Trophoblast cell (in vitro differentiated cells and primary cell): ENCODE results near the gene TMEM38A.
A peak's percentile ranks its signal among the peaks of the same experiment; 100 is the strongest.

Source experiments
- DNase-seq, 2 donors: peaks; one replicate each; pipeline ENCODE4 v3.0.0-alpha.2; 2016
- H2AFZ ChIP-seq: 2 replicates; pipeline ENCODE4 v1.6.1; 2013; ENCODE audit warnings: low read length, moderate library complexity, mild to moderate bottlenecking; ENCODE audit not compliant: insufficient read depth, poor library complexity
- H2AK5ac ChIP-seq: 2 replicates; pipeline ENCODE4 v1.6.1; 2013; ENCODE audit warnings: mild to moderate bottlenecking, low read length
- H2BK120ac ChIP-seq: 2 replicates; pipeline ENCODE4 v1.6.1; 2013; ENCODE audit warnings: low read length, mild to moderate bottlenecking, moderate library complexity; ENCODE audit not compliant: insufficient read depth, poor library complexity
- H2BK12ac ChIP-seq: 2 replicates; pipeline ENCODE4 v1.6.1; 2013; ENCODE audit warnings: mild to moderate bottlenecking, low read length, moderate library complexity
- H2BK5ac ChIP-seq: 2 replicates; pipeline ENCODE4 v1.6.1; 2013; ENCODE audit warnings: low read length, low read depth, moderate library complexity, mild to moderate bottlenecking; ENCODE audit not compliant: poor library complexity
- H3K14ac ChIP-seq: 2 replicates; pipeline ENCODE4 v1.6.1; 2013; ENCODE audit warnings: mild to moderate bottlenecking, low read length
- H3K18ac ChIP-seq: 2 replicates; pipeline ENCODE4 v1.6.1; 2013; ENCODE audit warnings: mild to moderate bottlenecking, low read length
- H3K23ac ChIP-seq: 2 replicates; pipeline ENCODE4 v1.6.1; 2013; ENCODE audit warnings: low read length
- H3K27ac ChIP-seq: 2 replicates; pipeline ENCODE4 v1.5.1; 2013; ENCODE audit warnings: low read depth, mild to moderate bottlenecking, inconsistent platforms, low read length, moderate library complexity
- H3K27me3 ChIP-seq: 2 replicates; pipeline ENCODE4 v1.6.1; 2013; ENCODE audit warnings: inconsistent platforms, mild to moderate bottlenecking, low read length, moderate library complexity; ENCODE audit not compliant: insufficient read depth
- H3K36me3 ChIP-seq, 2 experiments: 1 replicate in 1 of 2; 2 replicates in 1 of 2; pipeline ENCODE4 v1.6.1; 2013; ENCODE audit warnings: low read length in 2 of 2, mild to moderate bottlenecking in 2 of 2, moderate library complexity in 1 of 2; ENCODE audit not compliant: insufficient read depth in 2 of 2, control insufficient read depth in 1 of 2
- H3K4ac ChIP-seq: 2 replicates; pipeline ENCODE4 v1.6.1; 2013; ENCODE audit warnings: low read depth, mild to moderate bottlenecking, low read length, moderate library complexity
- H3K4me1 ChIP-seq, 2 experiments: 1 replicate in 1 of 2; 2 replicates in 1 of 2; pipeline ENCODE4 v1.6.1; 2013; ENCODE audit warnings: low read length in 2 of 2, mild to moderate bottlenecking in 2 of 2, moderate library complexity in 1 of 2; ENCODE audit not compliant: insufficient read depth in 2 of 2, control insufficient read depth in 1 of 2
- H3K4me2 ChIP-seq: 2 replicates; pipeline ENCODE4 v1.6.1; 2013; ENCODE audit warnings: inconsistent platforms, mild to moderate bottlenecking, low read length, moderate library complexity
- H3K4me3 ChIP-seq: 2 replicates; pipeline ENCODE4 v1.5.1; 2013; ENCODE audit warnings: mild to moderate bottlenecking, low read depth, low read length, inconsistent platforms
- H3K79me1 ChIP-seq: one replicate; pipeline ENCODE4 v1.6.1; 2013; ENCODE audit warnings: low read length
- H3K79me2 ChIP-seq: 2 replicates; pipeline ENCODE4 v1.6.1; 2013; ENCODE audit warnings: low read length, mild to moderate bottlenecking; ENCODE audit not compliant: control insufficient read depth, insufficient read depth, poor library complexity
- H3K9ac ChIP-seq: 2 replicates; pipeline ENCODE4 v1.6.1; 2013; ENCODE audit warnings: mild to moderate bottlenecking, low read length
- H3K9me3 ChIP-seq: 2 replicates; pipeline ENCODE4 v1.6.1; 2013; ENCODE audit warnings: low read depth, mild to moderate bottlenecking, control low read depth, inconsistent platforms, low read length; ENCODE audit not compliant: insufficient read depth
- H4K12ac ChIP-seq: 2 replicates; pipeline ENCODE4 v1.6.1; 2013; ENCODE audit warnings: low read depth, mild to moderate bottlenecking, low read length, moderate library complexity
- H4K8ac ChIP-seq: 2 replicates; pipeline ENCODE4 v1.6.1; 2013; ENCODE audit warnings: low read depth, mild to moderate bottlenecking, low read length, moderate library complexity
- H4K91ac ChIP-seq: one replicate; pipeline ENCODE4 v1.6.1; 2013; ENCODE audit warnings: low read depth, mild to moderate bottlenecking, low read length, moderate library complexity
- WGBS: extraction: QIAGEN DNeasy Blood & Tissue Kit; methylation state at CpG from one replicate; pipeline ENCODE4 v1.1.7; 2013; ENCODE audit warnings: missing lambda C conversion rate; ENCODE audit not compliant: insufficient read length, insufficient coverage; ENCODE audit errors: extremely low coverage; 5-methylcytosine and 5-hydroxymethylcytosine counted together

Gene TMEM38A

GRCh38 chr19:16615808-16616207, 45.1 kb upstream of the TMEM38A start:
- Histone ChIP-seq H2BK12ac (no peak overlapping the region), H3K4ac (peak overlapping the region; percentile 17), H3K4me3 (no peak overlapping the region), H3K4me2 (no peak overlapping the region), H3K23ac (no peak overlapping the region), H3K9me3 (no peaks in the 10 kb centered on the region), H2BK120ac (no peak overlapping the region), H3K4me1 (peaks cover 10 to 15% of the 10 kb centered on the region in 2 experiments), H4K12ac (no peak overlapping the region), H2AK5ac (peak overlapping the region; percentile 26), H3K18ac (peak overlapping the region; percentile 41), H2BK5ac (no peak overlapping the region), H3K36me3 (peaks cover 0 to 3% of the 10 kb centered on the region in 2 experiments), H4K91ac (no peak overlapping the region), H3K27me3 (no peaks in the 10 kb centered on the region), H4K8ac (no peak overlapping the region), H3K14ac (no peak overlapping the region), H3K79me2 (peaks cover 38% of the 10 kb centered on the region), H3K27ac (no peak overlapping the region), H2AFZ (no peak overlapping the region), H3K9ac (no peak overlapping the region), H3K79me1 (peaks cover 3% of the 10 kb centered on the region)
- no CpG with 5 or more reads among the region's 1 CpG for WGBS
- no peak for DNase-seq

- no CpG with 5 or more reads among the region's 7 CpGs for WGBS
- Histone ChIP-seq H3K4me2 (no peak overlapping the region), H2BK5ac (no peak overlapping the region), H3K9ac (no peak overlapping the region), H3K79me1 (peaks cover 3% of the 10 kb centered on the region), H2AFZ (no peak overlapping the region), H4K91ac (no peak overlapping the region), H3K9me3 (no peaks in the 10 kb centered on the region), H2BK12ac (no peak overlapping the region), H2BK120ac (no peak overlapping the region), H3K23ac (no peak overlapping the region), H3K4me3 (no peak overlapping the region), H3K4me1 (peaks cover 10 to 15% of the 10 kb centered on the region in 2 experiments), H3K18ac (no peak overlapping the region), H3K4ac (peak overlapping the region; percentile 77), H3K27ac (no peak overlapping the region), H3K27me3 (no peaks in the 10 kb centered on the region), H4K12ac (no peak overlapping the region), H3K36me3 (peaks cover 0 to 6% of the 10 kb centered on the region in 2 experiments), H2AK5ac (no peak overlapping the region), H3K14ac (no peak overlapping the region), H4K8ac (no peak overlapping the region), H3K79me2 (peaks cover 32% of the 10 kb centered on the region)
- no peak for DNase-seq
Observed at GRCh38 chr19:16618248-16618647, 42.7 kb upstream of the TMEM38A start.

GRCh38 chr19:16619457-16619856, 41.5 kb upstream of the TMEM38A start:
- WGBS, result no CpG with 5 or more reads among the region's 7 CpGs
- Histone ChIP-seq H3K79me1 (peaks cover 2% of the 10 kb centered on the region), H3K36me3 (peaks cover 7 to 13% of the 10 kb centered on the region in 2 experiments), H3K4ac (peak overlapping the region; percentile 76), H3K4me3 (no peak overlapping the region), H2BK12ac (no peak overlapping the region), H2BK120ac (no peak overlapping the region), H3K4me1 (peaks cover 8 to 15% of the 10 kb centered on the region in 2 experiments), H2AK5ac (no peak overlapping the region), H3K79me2 (peaks cover 24% of the 10 kb centered on the region), H3K4me2 (no peak overlapping the region), H3K9ac (no peak overlapping the region), H3K27me3 (no peaks in the 10 kb centered on the region), H3K9me3 (no peaks in the 10 kb centered on the region), H3K14ac (no peak overlapping the region), H2BK5ac (no peak overlapping the region), H2AFZ (no peak overlapping the region), H3K18ac (peak overlapping the region; percentile 16), H4K12ac (no peak overlapping the region), H3K27ac (no peak overlapping the region), H4K91ac (no peak overlapping the region), H4K8ac (no peak overlapping the region), H3K23ac (no peak overlapping the region)
- no peak for DNase-seq

DNA sequence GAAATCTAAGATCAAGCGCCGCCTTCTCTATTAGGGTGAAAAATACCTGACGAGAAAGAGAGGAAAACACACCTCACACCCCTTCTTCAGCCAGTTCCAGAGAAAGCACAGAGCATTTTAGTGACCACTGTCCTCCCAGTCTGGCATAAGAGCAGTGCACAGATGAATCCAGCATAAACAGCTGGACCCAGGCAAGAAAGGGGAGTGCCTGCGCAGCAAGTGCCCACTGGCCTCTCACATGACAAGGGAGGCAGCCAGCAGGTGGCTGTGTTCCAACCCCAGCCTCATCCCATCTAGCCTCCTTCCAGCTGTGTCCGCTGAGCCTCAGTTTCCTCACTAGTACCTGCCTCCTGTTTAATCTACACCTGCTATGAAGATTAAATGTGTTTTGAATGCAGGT, 40.9 kb upstream of the TMEM38A start:
- Histone ChIP-seq H2AK5ac (no peak overlapping the region), H3K4me1 (peaks cover 4 to 11% of the 10 kb centered on the region in 2 experiments), H3K9me3 (no peaks in the 10 kb centered on the region), H2BK12ac (no peak overlapping the region), H2BK5ac (no peak overlapping the region), H3K4ac (peak overlapping the region; percentile 76), H3K27me3 (no peaks in the 10 kb centered on the region), H3K79me1 (no peaks in the 10 kb centered on the region), H4K12ac (no peak overlapping the region), H3K9ac (no peak overlapping the region), H3K27ac (no peak overlapping the region), H3K14ac (no peak overlapping the region), H2AFZ (no peak overlapping the region), H4K8ac (no peak overlapping the region), H2BK120ac (no peak overlapping the region), H3K79me2 (peaks cover 23% of the 10 kb centered on the region), H3K23ac (no peak overlapping the region), H3K36me3 (peaks cover 7 to 18% of the 10 kb centered on the region in 2 experiments), H4K91ac (no peak overlapping the region), H3K18ac (no peak overlapping the region), H3K4me3 (no peak overlapping the region), H3K4me2 (no peak overlapping the region)
- no CpG with 5 or more reads among the region's 5 CpGs for WGBS
- no peak for DNase-seq
